Aortic smooth muscle cell (primary cell): ENCODE results near the gene PEDS1. TPM values are rescaled to one million over a fixed set of nuclear protein-coding genes. Genes with fewer than 3 reads are reported as not detected.

ENCODE experiments used
- total RNA-seq: library from RNA; depleted of rRNA; stranded (reverse); fragments of >200 nt; gene quantifications from 2 replicates; pipeline ENCODE4 v1.2.3, GENCODE V29; 2014

PEDS1 gene
- total RNA-seq, result 12.2 and 12.6 TPM in 2 replicates

GRCh38 chr20:50153500-50154377, at the start of gene PEDS1:
PEDS1 (minus strand) TSS chr20:50153723; CDS start chr20:50153637, 86 bp downstream.

GRCh38 chr20:50190251-50191064, 36.9 kb upstream of the PEDS1 start, which contains the start of gene CEBPB:
CEBPB (plus strand) TSS chr20:50190830; CDS start chr20:50191034, 204 bp downstream.

GRCh38 chr20:50112512-50113419, 40.8 kb downstream of the PEDS1 start, which contains the start of gene UBE2V1:
UBE2V1 (minus strand) TSS chr20:50113150; CDS start chr20:50113128, 22 bp downstream.

Other genes with a start within 250 kb of the PEDS1 start
- gene SPATA2, start 238.2 kb downstream of the PEDS1 start, total RNA-seq, result 1.1 and 1.2 TPM in 2 replicates
- 54.9 and 61.2 TPM in 2 replicates for gene RNF114, start 217.3 kb downstream of the PEDS1 start, total RNA-seq
- gene SNAI1, start 170.7 kb downstream of the PEDS1 start, total RNA-seq, result 0.68 and 0.79 TPM in 2 replicates
- gene UBE2V1, start 40.6 kb downstream of the PEDS1 start, total RNA-seq, result 35.0 and 58.1 TPM in 2 replicates
- gene CEBPB, start 37.1 kb upstream of the PEDS1 start, total RNA-seq, result 22.1 and 28.8 TPM in 2 replicates